Muscle layer of colon (tissue), 2 donors: ENCODE results near the gene AFAP1L1.

Source experiments
- H3K27ac ChIP-seq: one replicate; pipeline ENCODE4 v1.7.0; 2013; ENCODE audit warnings: low read depth, mild to moderate bottlenecking, low read length, moderate library complexity
- H3K27me3 ChIP-seq, 2 donors: one replicate each; pipeline ENCODE4 v1.7.0; 2013; ENCODE audit warnings: low read length in 2 of 2, mild to moderate bottlenecking in 2 of 2; ENCODE audit not compliant: insufficient read depth in 2 of 2, control insufficient read depth in 1 of 2
- H3K36me3 ChIP-seq: one replicate; pipeline ENCODE4 v1.7.0; 2013; ENCODE audit warnings: mild to moderate bottlenecking, low read length; ENCODE audit not compliant: insufficient read depth
- H3K4me1 ChIP-seq: one replicate; pipeline ENCODE4 v1.7.0; 2013; ENCODE audit warnings: mild to moderate bottlenecking, low read length; ENCODE audit not compliant: insufficient read depth
- H3K4me3 ChIP-seq, 2 donors: one replicate each; pipeline ENCODE4 v1.7.0; 2013; ENCODE audit warnings: low read length in 2 of 2, low read depth in 1 of 2, mild to moderate bottlenecking in 1 of 2, moderate library complexity in 1 of 2
- H3K9ac ChIP-seq: one replicate; pipeline ENCODE4 v1.7.0; 2013; ENCODE audit warnings: low read length
- H3K9me3 ChIP-seq: one replicate; pipeline ENCODE4 v1.7.0; 2013; ENCODE audit warnings: mild to moderate bottlenecking, low read length
- donor health status: abdominal sarcoma.
- donor health status: Adenocarcinoma of cecum.

The AFAP1L1 gene

DNA sequence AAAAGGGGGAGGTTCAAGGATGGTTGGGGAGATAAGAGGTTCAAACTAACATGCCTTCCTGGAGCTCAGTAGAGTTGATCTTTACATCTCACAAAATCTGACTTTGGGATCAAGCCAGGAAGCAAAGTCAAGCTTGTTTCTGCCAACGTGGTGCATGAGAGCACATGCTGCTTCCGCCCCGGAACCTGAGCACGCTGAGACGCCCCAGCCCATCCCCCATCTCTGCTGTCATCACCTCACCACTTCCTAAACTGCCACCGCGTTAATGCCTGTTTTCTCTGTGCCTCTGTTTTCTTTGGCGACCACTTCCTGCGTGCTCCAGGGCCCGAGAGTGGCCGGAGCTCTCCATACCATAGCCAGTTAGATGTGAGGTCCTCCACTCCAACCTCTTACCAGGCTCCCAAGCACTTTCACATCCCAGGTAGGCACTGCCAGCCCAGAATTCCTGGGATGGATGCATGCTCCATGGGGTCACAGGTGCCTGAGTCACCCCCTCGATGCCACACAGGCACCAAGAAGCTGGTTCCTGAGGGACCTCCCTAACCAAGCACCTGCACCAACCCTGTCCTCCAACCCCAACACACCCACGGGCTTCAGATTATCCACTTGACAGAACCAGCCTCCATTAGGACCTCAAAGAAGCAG, 31.2 kb upstream of the AFAP1L1 start:
- H3K9me3 ChIP-seq = no peaks in the 10 kb centered on the region
- no peaks in the 10 kb centered on the region for H3K36me3 ChIP-seq
- H3K4me1 ChIP-seq = no peaks in the 10 kb centered on the region
- no peak overlapping the region for H3K4me3 ChIP-seq
- no peak overlapping the region for H3K9ac ChIP-seq
- H3K27ac ChIP-seq = no peak overlapping the region
- no peaks in the 10 kb centered on the region for H3K27me3 ChIP-seq

- Histone ChIP-seq H3K27ac (no peak overlapping the region), H3K9me3 (no peaks in the 10 kb centered on the region), H3K36me3 (no peaks in the 10 kb centered on the region), H3K9ac (no peak overlapping the region), H3K4me3 (no peak overlapping the region), H3K4me1 (no peaks in the 10 kb centered on the region), H3K27me3 (no peaks in the 10 kb centered on the region)
Observed at GRCh38 chr5:149242339-149242738, 29.3 kb upstream of the AFAP1L1 start.

GRCh38 chr5:149246906-149247305, 24.8 kb upstream of the AFAP1L1 start:
- Histone ChIP-seq H3K9me3 (no peaks in the 10 kb centered on the region), H3K4me3 (no peak overlapping the region), H3K27me3 (no peaks in the 10 kb centered on the region), H3K4me1 (no peaks in the 10 kb centered on the region), H3K9ac (no peak overlapping the region), H3K27ac (no peak overlapping the region), H3K36me3 (no peaks in the 10 kb centered on the region)

DNA sequence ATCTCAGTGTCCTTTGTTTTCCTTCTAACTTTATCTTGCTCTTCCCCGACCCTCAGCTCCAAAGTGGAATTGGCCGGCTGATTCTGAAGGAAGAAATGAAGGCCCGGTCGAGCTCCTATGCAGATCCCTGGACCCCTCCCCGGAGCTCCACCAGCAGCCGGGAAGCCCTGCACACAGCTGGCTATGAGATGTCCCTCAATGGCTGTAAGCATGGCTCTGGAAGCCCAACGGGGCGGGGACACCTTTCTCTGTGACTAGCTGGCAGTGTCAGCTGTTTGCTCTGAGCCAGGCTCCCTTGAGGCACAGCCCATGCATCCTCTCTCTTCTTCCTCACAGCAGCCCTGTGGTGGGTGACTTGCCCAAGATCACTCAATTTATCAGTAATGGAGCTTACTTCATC, 23.9 kb upstream of the AFAP1L1 start:
- Histone ChIP-seq H3K9ac (no peak overlapping the region), H3K4me1 (no peaks in the 10 kb centered on the region), H3K36me3 (no peaks in the 10 kb centered on the region), H3K4me3 (no peak overlapping the region), H3K9me3 (no peaks in the 10 kb centered on the region), H3K27ac (no peak overlapping the region), H3K27me3 (no peaks in the 10 kb centered on the region)

GRCh38 chr5:149251546-149251945, 20.1 kb upstream of the AFAP1L1 start:
- Histone ChIP-seq H3K9me3 (no peaks in the 10 kb centered on the region), H3K4me3 (no peak overlapping the region), H3K36me3 (no peaks in the 10 kb centered on the region), H3K9ac (no peak overlapping the region), H3K27ac (no peak overlapping the region), H3K4me1 (no peaks in the 10 kb centered on the region), H3K27me3 (no peaks in the 10 kb centered on the region)

DNA sequence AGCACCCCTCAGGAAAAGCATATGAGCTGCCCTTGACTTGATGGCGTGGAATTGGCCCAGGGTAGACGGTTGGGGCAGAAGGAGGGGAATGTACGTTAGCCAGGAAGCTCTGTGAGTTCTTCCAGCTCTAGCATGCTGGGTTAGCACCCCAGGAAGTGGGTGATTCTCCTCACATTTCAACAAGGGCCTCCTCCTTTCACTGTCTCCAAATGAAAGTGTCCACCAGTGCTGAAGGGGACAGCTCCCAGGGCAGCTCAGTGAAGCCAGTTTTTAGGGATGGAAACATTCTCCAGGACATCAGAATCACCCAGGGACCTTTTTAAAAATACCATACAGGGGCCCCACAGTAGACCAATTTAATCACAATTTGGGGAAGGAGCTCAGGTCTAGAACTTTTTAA, 17.2 kb upstream of the AFAP1L1 start:
- H3K36me3 ChIP-seq = no peaks in the 10 kb centered on the region
- no peaks in the 10 kb centered on the region for H3K27me3 ChIP-seq

DNA sequence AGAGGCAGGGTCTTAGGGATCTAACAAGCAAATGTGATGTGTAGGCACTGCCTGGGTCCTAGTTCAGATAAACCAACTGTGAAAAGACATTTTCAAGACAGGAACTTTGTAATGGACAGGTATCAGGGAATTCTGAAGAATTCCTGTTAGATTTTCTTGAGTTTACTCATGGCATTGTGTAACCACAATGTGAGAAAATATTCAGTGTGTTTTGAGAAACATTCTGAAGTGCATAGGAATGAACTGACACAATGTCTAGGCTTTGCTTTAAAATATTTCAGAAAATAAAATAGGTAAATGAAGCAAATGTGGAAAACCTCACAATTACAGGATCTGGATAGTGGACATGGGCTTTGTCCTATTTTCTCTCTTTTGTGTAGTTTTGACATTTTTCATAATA, 15.2 kb upstream of the AFAP1L1 start:
- H3K9ac ChIP-seq = no peak overlapping the region
- H3K36me3 ChIP-seq = no peaks in the 10 kb centered on the region
- H3K4me3 ChIP-seq = no peak overlapping the region
- H3K27ac ChIP-seq = no peak overlapping the region
- H3K4me1 ChIP-seq = no peaks in the 10 kb centered on the region
- H3K9me3 ChIP-seq = no peaks in the 10 kb centered on the region
- H3K27me3 ChIP-seq = no peaks in the 10 kb centered on the region

More for the DNA sequence above, 17.2 kb upstream of the AFAP1L1 start:
- Histone ChIP-seq H3K4me1 (no peaks in the 10 kb centered on the region), H3K9me3 (no peaks in the 10 kb centered on the region), H3K9ac (no peak overlapping the region), H3K27ac (no peak overlapping the region), H3K4me3 (no peak overlapping the region)

DNA sequence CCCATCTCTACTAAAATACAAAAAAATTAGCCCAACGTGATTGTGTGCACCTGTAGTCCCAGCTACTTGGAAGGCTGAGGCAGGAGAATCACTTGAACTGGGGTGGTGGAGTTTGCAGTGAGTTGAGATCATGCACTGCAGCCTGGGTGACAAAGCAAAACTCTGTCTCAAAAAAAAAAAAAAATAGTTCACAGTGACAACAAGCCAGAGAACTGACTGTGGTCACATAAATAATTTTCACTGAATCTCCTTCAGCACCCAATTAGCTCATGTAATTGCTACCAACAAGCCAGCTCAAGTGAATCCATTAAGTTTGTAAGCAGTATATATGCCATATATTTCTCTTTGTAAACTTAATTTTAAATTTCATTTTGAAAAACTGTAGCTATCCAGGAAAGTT, 14.5 kb upstream of the AFAP1L1 start:
- no peaks in the 10 kb centered on the region for H3K36me3 ChIP-seq
- no peak overlapping the region for H3K9ac ChIP-seq
- H3K4me1 ChIP-seq = no peaks in the 10 kb centered on the region

GRCh38 chr5:149257889-149258705, 13.6 kb upstream of the AFAP1L1 start:
- Histone ChIP-seq H3K4me3 (no peak overlapping the region), H3K27ac (no peak overlapping the region), H3K4me1 (no peaks in the 10 kb centered on the region), H3K9me3 (no peaks in the 10 kb centered on the region), H3K36me3 (no peaks in the 10 kb centered on the region), H3K27me3 (no peaks in the 10 kb centered on the region), H3K9ac (no peak overlapping the region)

More for the DNA sequence above, 14.5 kb upstream of the AFAP1L1 start:
- Histone ChIP-seq H3K27ac (no peak overlapping the region), H3K4me3 (no peak overlapping the region), H3K27me3 (no peaks in the 10 kb centered on the region), H3K9me3 (no peaks in the 10 kb centered on the region)

GRCh38 chr5:149260761-149261160, 10.9 kb upstream of the AFAP1L1 start:
- no peaks in the 10 kb centered on the region for H3K9me3 ChIP-seq
- H3K27ac ChIP-seq = no peak overlapping the region
- no peaks in the 10 kb centered on the region for H3K36me3 ChIP-seq

GRCh38 chr5:149261246-149261645, 10.4 kb upstream of the AFAP1L1 start:
- Histone ChIP-seq H3K27me3 (no peaks in the 10 kb centered on the region), H3K36me3 (no peaks in the 10 kb centered on the region), H3K27ac (no peak overlapping the region), H3K4me1 (no peaks in the 10 kb centered on the region), H3K9me3 (no peaks in the 10 kb centered on the region), H3K9ac (no peak overlapping the region), H3K4me3 (no peak overlapping the region)

More at GRCh38 chr5:149260761-149261160, 10.9 kb upstream of the AFAP1L1 start:
- H3K9ac ChIP-seq = no peak overlapping the region
- no peaks in the 10 kb centered on the region for H3K27me3 ChIP-seq
- no peak overlapping the region for H3K4me3 ChIP-seq
- H3K4me1 ChIP-seq = no peaks in the 10 kb centered on the region

- no peak overlapping the region for H3K4me3 ChIP-seq
- H3K27me3 ChIP-seq = no peaks in the 10 kb centered on the region
- H3K4me1 ChIP-seq = no peaks in the 10 kb centered on the region
- no peaks in the 10 kb centered on the region for H3K36me3 ChIP-seq
- no peak overlapping the region for H3K27ac ChIP-seq
- H3K9ac ChIP-seq = no peak overlapping the region
- H3K9me3 ChIP-seq = no peaks in the 10 kb centered on the region
Observed at GRCh38 chr5:149262315-149262714, 9.3 kb upstream of the AFAP1L1 start.
